Fibroblast of lung (primary cell): ENCODE data around the gene METRNL. TPM values are rescaled to one million over a fixed set of nuclear protein-coding genes. Genes with fewer than 3 reads are reported as not detected.

ENCODE experiments used
- DNase-seq, 2 donors: peaks; one replicate each; pipeline versions ENCODE4 v3.0.0 to v3.0.0-alpha.2; 2010; ENCODE audit warnings: low read depth in 2 of 2
- H2AFZ ChIP-seq: 2 replicates; pipeline ENCODE4 v1.5.1; 2012; ENCODE audit warnings: low read length, control low read depth, inconsistent platforms
- H3K27ac ChIP-seq: 2 replicates; pipeline ENCODE4 v1.5.1; 2011; ENCODE audit warnings: low read length, control low read depth; ENCODE audit not compliant: insufficient read depth
- H3K27me3 ChIP-seq: 2 replicates; pipeline ENCODE4 v1.5.1; 2011; ENCODE audit warnings: mild to moderate bottlenecking, low read length; ENCODE audit not compliant: control insufficient read depth, insufficient read depth
- H3K36me3 ChIP-seq: 2 replicates; pipeline ENCODE4 v1.5.1; 2011; ENCODE audit warnings: low read length; ENCODE audit not compliant: control insufficient read depth, insufficient read depth
- H3K4me1 ChIP-seq: 2 replicates; pipeline ENCODE4 v1.5.1; 2011; ENCODE audit warnings: low read length; ENCODE audit not compliant: control insufficient read depth, insufficient read depth; ENCODE audit errors: extremely low read depth
- H3K4me2 ChIP-seq: 2 replicates; pipeline ENCODE4 v1.5.1; 2011; ENCODE audit warnings: low read length, control low read depth; ENCODE audit not compliant: insufficient read depth; ENCODE audit errors: extremely low read depth
- H3K4me3 ChIP-seq, 4 experiments: fragments of 200-600 bp in 1 of 4; sonication (generic) in 1 of 4; replicated peaks in 1 of 4; 2 replicates each; pipeline ENCODE4 v1.5.1; 2011 to 2016; ENCODE audit warnings: low read length in 4 of 4, low read depth in 3 of 4, mild to moderate bottlenecking in 3 of 4, control low read depth in 2 of 4, inconsistent platforms in 1 of 4, mixed read lengths in 1 of 4; ENCODE audit not compliant: insufficient read depth in 1 of 4; ENCODE audit errors: control extremely low read depth in 1 of 4
- H3K79me2 ChIP-seq: 2 replicates; pipeline ENCODE4 v1.5.1; 2012; ENCODE audit warnings: mild to moderate bottlenecking, low read length, inconsistent platforms; ENCODE audit not compliant: control insufficient read depth, insufficient read depth
- H3K9ac ChIP-seq: 2 replicates; pipeline ENCODE4 v1.5.1; 2011; ENCODE audit warnings: mild to moderate bottlenecking, low read length, control low read depth; ENCODE audit not compliant: insufficient read depth
- H3K9me3 ChIP-seq: 2 replicates; pipeline ENCODE4 v1.5.1; 2012; ENCODE audit warnings: low read depth, low read length; ENCODE audit not compliant: control insufficient read depth, insufficient read depth
- H4K20me1 ChIP-seq: 2 replicates; pipeline ENCODE4 v1.5.1; 2011; ENCODE audit warnings: low read length; ENCODE audit not compliant: control insufficient read depth, insufficient read depth; ENCODE audit errors: extremely low read depth
- CTCF ChIP-seq, 2 donors: IDR thresholded peaks in 1 of 2; conservative IDR thresholded peaks in 1 of 2; 1 replicate in 1 of 2; 2 replicates in 1 of 2; pipeline ENCODE4 v1.5.1; 2011 to 2012; ENCODE audit warnings: low read length in 2 of 2, control low read depth in 1 of 2, inconsistent platforms in 1 of 2, low read depth in 1 of 2, mild to moderate bottlenecking in 1 of 2
- EZH2 ChIP-seq: IDR thresholded peaks from 2 replicates; pipeline ENCODE4 v1.5.1; 2012; ENCODE audit warnings: low read length, control low read depth, mild to moderate bottlenecking; ENCODE audit errors: missing control alignments
- polyA plus RNA-seq, 2 donors: library from polyadenylated mRNA; depleted of rRNA in 1 of 2; stranded (reverse) in 1 of 2; unstranded in 1 of 2; fragments of >200 nt; gene quantifications; 2 replicates each; pipeline ENCODE4 v1.2.1, GENCODE V29; 2011 to 2012; ENCODE audit warnings: missing spikeins in 1 of 2
- total RNA-seq: library from RNA; depleted of rRNA; stranded (reverse); fragments of >200 nt; gene quantifications from 2 replicates; pipeline ENCODE4 v1.2.1, GENCODE V29; 2014

Gene METRNL
- total and polyA plus RNA-seq, 2 donors (not counting 1 experiment from before 2014, with no cell fraction given): 27.0 to 120 TPM

DNA sequence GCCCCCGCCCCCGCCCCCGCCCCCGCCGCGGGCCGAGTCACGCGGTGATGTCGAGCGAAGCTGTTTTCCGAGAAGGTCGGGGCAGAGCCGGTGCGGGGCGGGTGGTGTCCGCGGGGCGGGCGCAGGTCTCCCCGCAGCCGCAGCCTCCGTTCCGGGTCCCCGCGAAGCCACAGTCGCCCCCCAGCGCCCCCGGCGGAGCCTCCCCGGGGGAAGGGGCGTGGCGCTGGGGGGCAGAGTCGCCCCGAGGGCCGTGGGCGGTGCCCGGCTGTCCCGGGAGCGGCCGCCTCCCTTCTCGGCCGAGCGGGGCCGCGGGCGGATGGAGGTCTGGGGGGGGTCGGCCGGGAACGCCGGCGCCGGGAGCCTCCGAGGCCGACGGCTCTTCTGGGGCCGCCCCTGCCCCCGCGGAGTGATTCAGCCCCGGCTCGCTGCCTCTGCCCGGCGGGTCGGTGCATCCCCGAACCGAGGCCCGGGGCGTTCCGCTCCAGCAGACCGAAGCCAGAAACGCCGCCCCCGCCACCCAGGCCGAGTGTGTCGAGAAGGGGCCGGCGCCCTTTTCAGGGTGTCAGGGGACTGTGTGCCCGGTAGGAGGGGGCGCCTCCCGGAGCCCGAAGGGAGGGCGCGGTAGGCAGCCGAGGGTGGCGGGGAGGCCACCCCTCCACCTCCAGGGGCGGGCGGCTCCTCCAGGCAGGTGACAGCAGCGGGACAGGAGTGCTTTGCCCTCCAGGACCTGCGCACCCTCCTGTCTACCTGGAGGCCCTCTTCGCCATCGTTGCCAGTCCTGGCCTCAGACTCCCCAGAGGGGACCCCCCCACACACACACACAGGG is 1.7 kb downstream of the METRNL start:
- peak overlapping the region; percentile 38 to 81 (median 56) for H3K4me3 ChIP-seq
- peak overlapping the region; percentile 88 for H3K9ac ChIP-seq
- peaks cover 44% of the 10 kb centered on the region for H3K79me2 ChIP-seq
- peaks cover 8% of the 10 kb centered on the region for H3K27me3 ChIP-seq
- TF ChIP-seq CTCF (conservative IDR thresholded peaks at IDR 0.05 in 1 of 2, IDR thresholded peaks at IDR 0.05 in 1 of 2; ENCODE audit: low read depth in 1 of 2, low read length in 2 of 2): no peak
- TF ChIP-seq EZH2: no peak
- peak overlapping the region; percentile 77 for H3K27ac ChIP-seq
- peaks cover 24% of the 10 kb centered on the region for H3K4me1 ChIP-seq
- DNase-seq: peak; percentile 22 to 47
- H3K4me2 ChIP-seq: peak overlapping the region; percentile 75
- peaks cover 6% of the 10 kb centered on the region for H3K36me3 ChIP-seq
- no peak overlapping the region for H2AFZ ChIP-seq
- H3K9me3 ChIP-seq: no peaks in the 10 kb centered on the region
- peaks cover 3% of the 10 kb centered on the region for H4K20me1 ChIP-seq

DNA sequence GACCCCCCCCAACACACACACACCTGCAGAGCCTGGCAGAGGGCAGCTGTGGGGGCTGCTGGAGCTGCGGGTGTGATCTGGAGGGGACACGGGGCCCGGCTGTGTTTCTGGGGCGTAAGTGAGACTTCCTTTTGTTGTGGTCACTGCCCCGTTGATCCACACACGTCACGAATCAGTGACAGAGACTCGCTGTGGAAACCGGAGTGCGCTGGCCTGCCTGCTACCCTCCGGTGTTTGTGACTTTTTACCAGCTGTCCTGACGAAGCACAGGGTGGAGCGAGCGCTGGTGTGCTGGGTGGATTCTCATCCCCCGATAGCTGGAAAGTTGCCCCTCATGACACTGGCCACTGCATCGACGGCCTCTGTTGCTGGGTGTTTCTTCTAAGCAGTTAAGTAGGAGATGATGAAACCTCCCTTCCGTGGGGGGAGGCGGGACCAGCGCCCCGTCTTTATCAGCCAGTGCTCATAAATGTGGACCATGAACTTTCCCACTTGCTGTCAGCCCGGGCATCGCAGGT is 2.3 kb downstream of the METRNL start:
- peak overlapping the region; percentile 88 for H3K9ac ChIP-seq
- peaks cover 24% of the 10 kb centered on the region for H3K4me1 ChIP-seq
- peak overlapping the region; percentile 77 for H3K27ac ChIP-seq
- H3K36me3 ChIP-seq: peaks cover 8% of the 10 kb centered on the region
- H3K79me2 ChIP-seq: peaks cover 51% of the 10 kb centered on the region
- no peaks in the 10 kb centered on the region for H3K9me3 ChIP-seq
- peak overlapping the region; percentile 75 for H3K4me2 ChIP-seq
- no peak for TF ChIP-seq CTCF (conservative IDR thresholded peaks at IDR 0.05 in 1 of 2, IDR thresholded peaks at IDR 0.05 in 1 of 2; ENCODE audit: low read depth in 1 of 2, low read length in 2 of 2)
- no peak for TF ChIP-seq EZH2
- no peak overlapping the region for H2AFZ ChIP-seq
- DNase-seq: peak in 1 of 2 donors; percentile 42
- peak overlapping the region; percentile 38 to 81 (median 56) for H3K4me3 ChIP-seq
- peaks cover 3% of the 10 kb centered on the region for H4K20me1 ChIP-seq
- H3K27me3 ChIP-seq: peaks cover 8% of the 10 kb centered on the region

GRCh38 chr17:83082424-83082823 is 3.0 kb downstream of the METRNL start:
- H3K9ac ChIP-seq: no peak overlapping the region
- H3K27me3 ChIP-seq: peaks cover 8% of the 10 kb centered on the region
- H3K79me2 ChIP-seq: peaks cover 58% of the 10 kb centered on the region
- no peak for TF ChIP-seq EZH2
- no peak for TF ChIP-seq CTCF (conservative IDR thresholded peaks at IDR 0.05 in 1 of 2, IDR thresholded peaks at IDR 0.05 in 1 of 2; ENCODE audit: low read depth in 1 of 2, low read length in 2 of 2)
- peak overlapping the region; percentile 96 for H3K27ac ChIP-seq
- H2AFZ ChIP-seq: no peak overlapping the region
- H3K4me3 ChIP-seq: peak overlapping the region in 2 of 4 experiments; percentile 4 to 81
- peaks cover 3% of the 10 kb centered on the region for H4K20me1 ChIP-seq
- peaks cover 9% of the 10 kb centered on the region for H3K36me3 ChIP-seq
- H3K9me3 ChIP-seq: no peaks in the 10 kb centered on the region
- no peak for DNase-seq
- H3K4me2 ChIP-seq: no peak overlapping the region
- peaks cover 24% of the 10 kb centered on the region for H3K4me1 ChIP-seq
